ENCODE data around the gene MANEAL. TPM values are rescaled to one million over a fixed set of nuclear protein-coding genes. Genes with fewer than 3 reads are reported as not detected.
"Not testable (repeated sequence)": the region's sequence is repeated elsewhere in the genome, so short reads cannot be mapped to it uniquely, and the experiment has no call there.

The MANEAL gene
- total RNA-seq, 5 donors from 2014 or later (not counting 1 experiment from before 2014, with no cell fraction given) = 1.0 to 4.4 (median 2.8) TPM

DNA sequence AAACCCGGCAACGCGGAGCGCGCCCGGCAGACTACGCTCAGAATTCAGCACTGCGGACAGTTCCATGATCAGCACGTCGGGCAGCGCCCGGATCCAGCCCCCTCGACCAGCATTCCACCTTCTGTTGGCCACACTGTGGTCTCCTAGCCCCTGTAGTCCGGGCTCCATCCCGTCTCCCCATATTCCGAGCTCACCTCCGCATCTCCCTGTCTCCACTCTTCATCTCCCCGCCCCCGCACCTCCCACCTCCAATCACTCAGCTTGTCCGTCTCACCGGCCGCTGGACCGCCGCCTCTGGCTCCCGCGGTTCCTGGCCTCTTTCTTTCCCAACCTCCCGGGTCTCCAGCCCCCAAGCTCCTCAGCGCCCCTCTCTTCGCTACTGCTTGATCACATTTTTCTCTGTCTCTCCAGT, 29.2 kb upstream of the MANEAL start:
- Histone ChIP-seq H3K4me3 (ENCODE audit: control insufficient read depth in 1 of 2, extremely low read depth in 1 of 2, low read length in 1 of 2) (peak overlapping the region in 1 of 2 donors; percentile 23), H3K4me1 (ENCODE audit: control insufficient read depth in 1 of 2, extremely low read depth in 1 of 2, insufficient read depth in 2 of 2, low read length in 2 of 2) (peaks cover 0 to 19% of the 10 kb centered on the region in 2 experiments), H3K36me3 (ENCODE audit: control insufficient read depth in 2 of 2, extremely low read depth in 1 of 2, insufficient read depth in 1 of 2, low read length in 1 of 2) (no peaks in the 10 kb centered on the region), H3K27ac (ENCODE audit: low read length) (no peak overlapping the region), H3K27me3 (replicated peaks in 1 of 2; ENCODE audit: control insufficient read depth in 2 of 2, extremely low read depth in 1 of 2, insufficient read depth in 2 of 2, low read length in 1 of 2) (peaks cover 26 to 66% of the 10 kb centered on the region in 2 experiments), H3K9me3 (no peaks in the 10 kb centered on the region)
- ChIA-PET CTCF (no interaction called here), POLR2A (no interaction called here)
- ATAC-seq (replicated peaks in 1 of 4) = no peak
- peak in 19 of 35 experiments; percentile 6 to 39 (median 21) for DNase-seq
- H3K27ac Mint-ChIP-seq = no peak overlapping the region
- peaks cover 57 to 74% of the 10 kb centered on the region in 2 donors for H3K27me3 Mint-ChIP-seq
- peaks cover 0 to 4% (median 0%) of the 10 kb centered on the region in 3 donors for H3K9me3 Mint-ChIP-seq
- H3K4me1 Mint-ChIP-seq = peaks cover 16 to 20% (median 18%) of the 10 kb centered on the region in 3 donors
- 14% methylated on average over 29 of the region's 29 CpGs for WGBS (ENCODE audit: insufficient coverage)
- no peak overlapping the region for H3K4me3 Mint-ChIP-seq
- H3K36me3 Mint-ChIP-seq = no peaks in the 10 kb centered on the region

DNA sequence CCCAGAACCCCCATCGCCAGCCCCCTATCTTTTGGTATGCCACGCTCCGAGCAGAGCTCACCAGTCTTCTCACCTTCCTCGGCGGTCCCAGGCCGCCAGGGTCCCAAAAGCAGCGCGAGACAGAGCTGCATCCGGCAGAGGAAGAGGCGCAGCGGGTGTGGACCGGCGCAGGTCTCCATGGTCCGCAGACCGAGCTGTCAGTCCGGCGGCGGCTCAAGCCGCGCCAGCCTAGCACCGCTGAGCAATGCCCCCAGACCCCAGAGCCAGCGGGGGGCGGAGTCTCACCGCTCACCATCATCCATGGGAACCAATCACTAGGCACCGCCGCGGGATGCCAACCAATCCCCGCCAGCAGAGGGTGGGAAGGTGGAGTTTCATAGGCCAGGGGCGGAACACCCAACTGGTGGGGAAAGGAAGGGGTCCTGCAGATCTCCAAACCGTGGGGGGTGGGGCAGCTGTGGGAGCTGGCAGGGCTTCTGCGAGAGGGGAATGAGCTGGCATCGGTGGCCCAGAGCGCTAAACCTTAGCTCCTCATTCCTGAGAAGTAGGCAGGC, 28.7 kb upstream of the MANEAL start, which contains the start of gene EPHA10:
Gene EPHA10 (minus strand): TSS at position 233 of the 554 bp plus-strand sequence. CDS start 54 bp downstream, at position 179.
- ChIA-PET CTCF (no interaction called here), POLR2A (interaction anchor here in 1 of 2 donors (0.6 kb wide), 1 partner anchor 116 kb away, joined by 5 read pairs; no protein-coding TSS in a partner anchor)
- H3K27ac ChIP-seq (ENCODE audit: low read length) = no peak within 1 kb of the TSS
- peaks cover 27 to 66% of the 10 kb centered on the region in 2 experiments for H3K27me3 ChIP-seq (replicated peaks in 1 of 2; ENCODE audit: control insufficient read depth in 2 of 2, extremely low read depth in 1 of 2, insufficient read depth in 2 of 2, low read length in 1 of 2)
- H3K9me3 ChIP-seq = no peaks in the 10 kb centered on the region
- peak within 1 kb of the TSS in 1 of 3 donors; percentile 44 for H3K4me3 Mint-ChIP-seq
- H3K36me3 ChIP-seq (ENCODE audit: control insufficient read depth in 2 of 2, extremely low read depth in 1 of 2, insufficient read depth in 1 of 2, low read length in 1 of 2) = no peaks in the 10 kb centered on the region
- H3K4me1 ChIP-seq (ENCODE audit: control insufficient read depth in 1 of 2, extremely low read depth in 1 of 2, insufficient read depth in 2 of 2, low read length in 2 of 2) = peaks cover 0 to 19% of the 10 kb centered on the region in 2 experiments
- no peaks in the 10 kb centered on the region for H3K36me3 Mint-ChIP-seq
- no peak within 1 kb of the TSS for H3K27ac Mint-ChIP-seq
- 13% methylated on average over 27 of the region's 33 CpGs for WGBS (ENCODE audit: insufficient coverage)
- DNase-seq = no peak
- no peak for ATAC-seq (replicated peaks in 1 of 4)
- H3K9me3 Mint-ChIP-seq = peaks cover 0 to 4% (median 0%) of the 10 kb centered on the region in 3 donors
- peaks cover 60 to 77% of the 10 kb centered on the region in 2 donors for H3K27me3 Mint-ChIP-seq
- H3K4me3 ChIP-seq (ENCODE audit: control insufficient read depth in 1 of 2, extremely low read depth in 1 of 2, low read length in 1 of 2) = peak within 1 kb of the TSS in 1 of 2 donors; percentile 23
- H3K4me1 Mint-ChIP-seq = peaks cover 16 to 20% (median 18%) of the 10 kb centered on the region in 3 donors

DNA sequence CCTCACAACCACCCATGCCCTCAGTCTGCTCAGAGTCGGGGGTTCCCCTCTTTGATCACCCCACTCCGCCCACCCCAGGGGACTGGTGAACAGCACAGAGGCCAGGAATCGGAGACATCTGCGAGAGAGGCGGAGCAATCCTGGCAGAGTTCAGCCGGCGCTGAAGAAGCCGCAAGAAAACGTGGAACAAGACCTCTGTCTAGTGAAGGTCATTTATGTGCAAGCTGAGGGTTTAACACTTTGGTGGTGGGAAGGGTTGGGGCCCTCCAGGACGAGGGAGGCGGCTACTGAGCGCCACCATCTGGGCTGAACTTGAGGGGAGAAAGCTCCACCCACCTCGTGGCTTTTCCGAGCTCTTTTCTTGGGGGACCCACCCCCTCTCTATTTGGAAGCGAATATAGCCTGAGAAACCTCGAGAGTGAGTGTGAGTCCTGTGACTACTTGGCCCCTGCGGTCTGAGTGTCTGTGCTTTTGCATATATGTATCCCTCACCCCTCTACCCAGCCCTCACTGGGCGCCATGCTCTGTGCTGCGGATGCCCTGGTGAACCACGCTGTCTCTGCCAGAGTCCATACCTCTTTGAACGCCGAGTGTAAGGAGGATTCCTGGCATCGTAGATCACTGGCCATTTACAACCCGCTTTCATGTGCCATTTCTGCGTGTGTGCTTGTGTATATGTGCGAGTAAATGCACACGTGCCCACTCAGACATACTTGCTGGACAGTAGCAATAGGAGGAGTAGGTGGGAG, 27.6 kb upstream of the MANEAL start:
- Mint-ChIP-seq H3K27me3 (peaks cover 71 to 85% of the 10 kb centered on the region in 2 donors), H3K9me3 (peaks cover 0 to 4% (median 0%) of the 10 kb centered on the region in 3 donors), H3K36me3 (no peaks in the 10 kb centered on the region), H3K4me1 (peaks cover 16 to 20% (median 18%) of the 10 kb centered on the region in 3 donors), H3K4me3 (peak overlapping the region in 1 of 3 donors; percentile 44), H3K27ac (no peak overlapping the region)
- Histone ChIP-seq H3K4me1 (ENCODE audit: control insufficient read depth in 1 of 2, extremely low read depth in 1 of 2, insufficient read depth in 2 of 2, low read length in 2 of 2) (peaks cover 0 to 19% of the 10 kb centered on the region in 2 experiments), H3K36me3 (ENCODE audit: control insufficient read depth in 2 of 2, extremely low read depth in 1 of 2, insufficient read depth in 1 of 2, low read length in 1 of 2) (no peaks in the 10 kb centered on the region), H3K27ac (ENCODE audit: low read length) (no peak overlapping the region), H3K27me3 (replicated peaks in 1 of 2; ENCODE audit: control insufficient read depth in 2 of 2, extremely low read depth in 1 of 2, insufficient read depth in 2 of 2, low read length in 1 of 2) (peaks cover 30 to 61% of the 10 kb centered on the region in 2 experiments), H3K4me3 (ENCODE audit: control insufficient read depth in 1 of 2, extremely low read depth in 1 of 2, low read length in 1 of 2) (no peak overlapping the region), H3K9me3 (no peaks in the 10 kb centered on the region)
- DNase-seq = peak in 1 of 35 experiments; percentile 6
- ATAC-seq (replicated peaks in 1 of 4) = peak in 1 of 4 experiments; percentile 46
- POLR2A ChIA-PET = no interaction called here
- WGBS (ENCODE audit: insufficient coverage) = 9% methylated on average over 17 of the region's 27 CpGs
- CTCF ChIA-PET = no interaction called here

DNA sequence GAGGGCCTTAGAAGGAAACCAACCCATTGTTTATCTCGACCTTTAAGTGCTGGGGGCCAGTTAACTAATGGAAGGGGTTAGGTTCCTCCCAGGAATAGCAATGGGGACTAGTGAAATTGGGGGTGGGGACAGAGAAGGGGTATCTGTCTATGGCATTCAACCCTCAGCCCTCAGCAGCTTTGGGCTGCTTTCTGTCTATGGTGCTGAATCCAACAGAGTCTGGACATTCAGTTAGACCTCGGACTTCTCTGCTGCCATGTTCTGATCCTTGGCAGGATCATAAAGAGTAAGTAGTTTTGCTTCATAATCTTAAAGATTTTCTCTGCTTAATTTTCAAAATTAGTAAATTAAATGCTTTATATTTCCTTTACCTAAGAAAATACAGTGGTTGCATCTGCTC, 26.2 kb upstream of the MANEAL start:
- DNase-seq (no peak), ATAC-seq (replicated peaks in 1 of 4) (no peak)
- Histone ChIP-seq H3K9me3 (no peaks in the 10 kb centered on the region), H3K4me1 (ENCODE audit: control insufficient read depth in 1 of 2, extremely low read depth in 1 of 2, insufficient read depth in 2 of 2, low read length in 2 of 2) (peaks cover 0 to 19% of the 10 kb centered on the region in 2 experiments), H3K36me3 (ENCODE audit: control insufficient read depth in 2 of 2, extremely low read depth in 1 of 2, insufficient read depth in 1 of 2, low read length in 1 of 2) (no peaks in the 10 kb centered on the region), H3K27ac (ENCODE audit: low read length) (no peak overlapping the region), H3K4me3 (ENCODE audit: control insufficient read depth in 1 of 2, extremely low read depth in 1 of 2, low read length in 1 of 2) (no peak overlapping the region), H3K27me3 (replicated peaks in 1 of 2; ENCODE audit: control insufficient read depth in 2 of 2, extremely low read depth in 1 of 2, insufficient read depth in 2 of 2, low read length in 1 of 2) (peaks cover 27 to 50% of the 10 kb centered on the region in 2 experiments)
- POLR2A ChIA-PET = no interaction called here
- no peak overlapping the region for H3K27ac Mint-ChIP-seq
- H3K4me1 Mint-ChIP-seq = peaks cover 16 to 20% (median 18%) of the 10 kb centered on the region in 3 donors
- no peak overlapping the region for H3K4me3 Mint-ChIP-seq
- H3K36me3 Mint-ChIP-seq = no peaks in the 10 kb centered on the region
- WGBS (ENCODE audit: insufficient coverage) = no CpG with 5 or more reads among the region's 2 CpGs
- CTCF ChIA-PET = interaction anchor here in 1 of 2 donors (0.6 kb wide), 1 partner anchor 237 kb away, joined by 7 read pairs; no protein-coding TSS in a partner anchor
- peaks cover 0 to 4% (median 0%) of the 10 kb centered on the region in 3 donors for H3K9me3 Mint-ChIP-seq
- peaks cover 70 to 81% of the 10 kb centered on the region in 2 donors for H3K27me3 Mint-ChIP-seq

DNA sequence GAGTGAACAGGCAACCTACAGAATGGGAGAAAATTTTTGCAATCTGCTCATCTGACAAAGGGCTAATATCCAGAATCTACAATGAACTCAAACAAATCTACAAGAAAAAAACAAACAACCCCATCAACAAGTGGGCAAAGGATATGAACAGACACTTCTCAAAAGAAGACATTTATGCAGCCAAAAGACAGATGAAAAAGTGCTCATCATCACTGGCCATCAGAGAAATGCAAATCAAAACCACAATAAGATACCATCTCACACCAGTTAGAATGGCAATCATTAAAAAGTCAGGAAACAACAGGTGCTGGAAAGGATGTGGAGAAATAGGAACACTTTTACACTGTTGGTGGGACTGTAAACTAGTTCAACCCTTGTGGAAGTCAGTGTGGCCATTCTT, 22.2 kb upstream of the MANEAL start:
- H3K9me3 ChIP-seq; H3K9me3 Mint-ChIP-seq; DNase-seq; H3K27ac Mint-ChIP-seq; H3K4me1 ChIP-seq (ENCODE audit: control insufficient read depth in 1 of 2, extremely low read depth in 1 of 2, insufficient read depth in 2 of 2, low read length in 2 of 2); CTCF ChIA-PET; H3K36me3 ChIP-seq (ENCODE audit: control insufficient read depth in 2 of 2, extremely low read depth in 1 of 2, insufficient read depth in 1 of 2, low read length in 1 of 2); H3K4me3 Mint-ChIP-seq; H3K4me1 Mint-ChIP-seq; H3K4me3 ChIP-seq (ENCODE audit: control insufficient read depth in 1 of 2, extremely low read depth in 1 of 2, low read length in 1 of 2); H3K36me3 Mint-ChIP-seq; ATAC-seq (replicated peaks in 1 of 4); POLR2A ChIA-PET; H3K27ac ChIP-seq (ENCODE audit: low read length): not testable (repeated sequence)
- peaks cover 20 to 23% of the 10 kb centered on the region in 2 experiments for H3K27me3 ChIP-seq (replicated peaks in 1 of 2; ENCODE audit: control insufficient read depth in 2 of 2, extremely low read depth in 1 of 2, insufficient read depth in 2 of 2, low read length in 1 of 2)
- peaks cover 49 to 52% of the 10 kb centered on the region in 2 donors for H3K27me3 Mint-ChIP-seq

DNA sequence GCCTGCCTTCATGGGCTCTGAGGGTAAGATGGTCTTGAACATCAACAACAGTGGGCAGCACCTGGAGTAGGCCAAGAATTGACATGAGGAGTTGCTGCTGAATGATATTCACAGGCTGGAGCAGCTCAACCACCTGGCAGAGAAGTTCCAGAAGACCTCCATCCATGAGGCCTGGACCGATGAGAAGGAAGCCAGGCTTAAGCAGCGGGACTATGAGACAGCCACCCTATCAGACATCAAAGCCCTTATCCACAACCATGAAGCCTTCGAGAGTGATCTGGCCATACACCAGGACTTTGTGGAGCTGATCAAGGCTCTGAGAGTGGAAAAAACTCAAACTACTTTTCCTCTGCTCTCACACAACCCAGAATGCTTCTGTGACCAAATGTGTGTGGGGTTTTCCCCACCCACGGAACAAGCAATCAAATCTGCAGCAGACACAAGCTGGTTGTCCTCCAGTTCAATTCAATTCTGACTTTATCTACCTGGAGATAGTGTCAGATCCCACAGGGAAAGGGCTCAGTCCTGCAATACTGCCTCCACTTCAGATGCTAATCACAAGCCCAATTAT, 16.6 kb upstream of the MANEAL start:
- Mint-ChIP-seq H3K4me1 (peaks cover 0 to 3% (median 3%) of the 10 kb centered on the region in 3 donors), H3K27me3 (peaks cover 19 to 22% of the 10 kb centered on the region in 2 donors), H3K9me3 (peaks cover 0 to 5% (median 0%) of the 10 kb centered on the region in 3 donors), H3K4me3 (no peak overlapping the region), H3K27ac (no peak overlapping the region), H3K36me3 (no peaks in the 10 kb centered on the region)
- no peak overlapping the region for H3K4me3 ChIP-seq (ENCODE audit: control insufficient read depth in 1 of 2, extremely low read depth in 1 of 2, low read length in 1 of 2)
- peaks cover 0 to 10% of the 10 kb centered on the region in 2 experiments for H3K27me3 ChIP-seq (replicated peaks in 1 of 2; ENCODE audit: control insufficient read depth in 2 of 2, extremely low read depth in 1 of 2, insufficient read depth in 2 of 2, low read length in 1 of 2)
- DNase-seq (no peak), ATAC-seq (replicated peaks in 1 of 4) (no peak)
- no peaks in the 10 kb centered on the region for H3K9me3 ChIP-seq
- no peak overlapping the region for H3K27ac ChIP-seq (ENCODE audit: low read length)
- no peaks in the 10 kb centered on the region for H3K4me1 ChIP-seq (ENCODE audit: control insufficient read depth in 1 of 2, extremely low read depth in 1 of 2, insufficient read depth in 2 of 2, low read length in 2 of 2)
- no peaks in the 10 kb centered on the region for H3K36me3 ChIP-seq (ENCODE audit: control insufficient read depth in 2 of 2, extremely low read depth in 1 of 2, insufficient read depth in 1 of 2, low read length in 1 of 2)
- POLR2A ChIA-PET = no interaction called here
- CTCF ChIA-PET = no interaction called here
- 30% methylated on average over 2 of the region's 4 CpGs for WGBS (ENCODE audit: insufficient coverage)
